Measurements from ENCODE around the gene INPP5D.

The INPP5D gene

DNA sequence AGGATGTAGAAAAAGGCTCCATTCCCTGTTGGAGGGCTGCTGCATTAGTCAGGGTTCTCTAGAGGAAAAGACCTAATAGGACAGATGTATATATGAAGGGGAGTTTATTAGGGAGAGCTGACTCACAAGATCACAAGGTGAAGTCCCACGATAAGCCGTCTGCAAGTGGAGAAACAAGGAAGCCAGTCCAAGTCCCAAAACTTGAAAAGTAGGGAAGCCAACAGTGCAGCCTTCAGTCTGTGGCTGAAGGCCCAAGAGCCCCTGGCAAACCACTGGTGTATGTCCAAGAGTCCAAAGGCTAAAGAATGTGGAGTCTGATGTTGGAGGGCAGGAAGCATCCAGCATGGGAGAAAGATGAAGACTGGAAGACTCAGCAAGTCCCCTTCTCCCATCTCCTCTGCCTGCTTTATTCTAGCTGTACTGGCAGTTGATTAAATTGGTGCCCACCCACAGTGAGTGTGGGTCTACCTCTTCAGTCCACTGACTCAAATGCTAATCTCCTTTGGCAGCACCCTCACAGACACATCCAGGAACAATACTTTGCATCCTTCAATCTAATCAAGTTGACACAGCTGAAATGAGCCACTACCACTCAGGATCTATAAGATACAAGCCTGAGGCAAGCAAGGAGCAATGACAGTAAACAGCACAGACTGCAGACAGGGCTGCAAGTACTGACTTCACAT lies 161.4 kb downstream of the INPP5D start:
- no peak for DNase-seq

DNA sequence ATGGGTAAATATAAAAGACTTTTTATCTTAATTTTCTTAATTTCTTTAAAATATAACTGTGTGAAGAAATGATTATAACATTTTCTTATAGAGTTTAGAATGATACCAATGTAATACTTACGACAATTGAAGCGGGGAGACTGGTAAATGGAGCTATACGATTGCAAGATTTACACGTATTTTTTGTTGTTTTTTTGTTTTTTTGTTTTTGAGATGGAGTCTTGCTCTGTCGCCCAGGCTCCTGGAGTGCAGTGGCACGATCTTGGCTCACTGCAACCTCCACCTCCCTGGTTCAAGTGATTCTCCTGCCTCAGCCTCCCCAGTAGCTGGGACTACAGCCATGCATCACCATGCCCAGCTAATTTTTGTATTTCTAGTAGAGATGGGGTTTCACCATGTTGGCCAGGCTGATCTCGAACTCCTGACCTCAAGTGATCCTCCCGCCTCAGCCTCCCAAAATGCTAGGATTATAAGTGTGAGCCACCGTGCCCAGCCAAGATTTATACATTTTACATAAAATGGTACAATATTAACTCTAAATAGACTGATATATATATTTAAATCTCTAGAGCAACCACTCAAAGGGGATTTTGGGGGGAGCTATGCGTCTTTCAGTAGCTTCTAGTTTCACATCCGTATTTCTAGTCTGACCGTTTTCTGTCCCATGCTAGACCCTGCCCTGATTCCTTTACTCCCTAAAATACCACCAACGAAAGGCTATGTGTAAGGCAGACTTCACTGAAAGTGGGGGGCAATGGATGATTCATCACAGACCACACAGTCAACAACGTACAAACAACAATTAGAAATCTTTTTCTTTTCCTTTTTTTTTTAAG lies 163.1 kb downstream of the INPP5D start:
- DNase-seq: no peak

GRCh38 chr2:233225230-233226068 lies 165.3 kb downstream of the INPP5D start:
- DNase-seq: no peak

DNA sequence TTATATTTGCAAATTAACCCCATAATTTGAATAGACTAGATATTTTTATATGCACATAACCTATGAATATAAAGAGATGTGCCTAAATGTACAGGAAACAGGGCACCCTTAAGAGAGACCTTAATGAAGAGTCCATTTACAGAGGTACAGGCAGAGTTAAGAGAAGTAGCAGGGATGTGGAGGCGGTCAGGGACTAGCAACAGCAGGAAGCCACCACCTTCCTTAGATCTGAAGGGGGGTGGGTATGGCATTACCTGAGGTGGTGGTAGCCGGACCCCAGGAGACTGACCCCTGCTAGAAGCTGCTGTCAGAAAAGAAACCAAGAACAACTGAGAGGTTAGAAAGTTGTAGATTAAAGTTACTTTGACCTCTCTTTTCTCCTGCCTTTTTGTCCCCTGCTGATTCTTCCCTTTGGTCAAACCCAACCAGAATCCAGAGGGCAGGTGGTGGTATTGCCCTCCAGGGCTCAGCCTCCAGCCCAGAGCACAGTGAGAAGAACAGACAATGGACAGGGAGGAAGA lies 166.4 kb downstream of the INPP5D start:
- DNase-seq: no peak

GRCh38 chr2:233227346-233227978 lies 167.3 kb downstream of the INPP5D start:
- DNase-seq: no peak

DNA sequence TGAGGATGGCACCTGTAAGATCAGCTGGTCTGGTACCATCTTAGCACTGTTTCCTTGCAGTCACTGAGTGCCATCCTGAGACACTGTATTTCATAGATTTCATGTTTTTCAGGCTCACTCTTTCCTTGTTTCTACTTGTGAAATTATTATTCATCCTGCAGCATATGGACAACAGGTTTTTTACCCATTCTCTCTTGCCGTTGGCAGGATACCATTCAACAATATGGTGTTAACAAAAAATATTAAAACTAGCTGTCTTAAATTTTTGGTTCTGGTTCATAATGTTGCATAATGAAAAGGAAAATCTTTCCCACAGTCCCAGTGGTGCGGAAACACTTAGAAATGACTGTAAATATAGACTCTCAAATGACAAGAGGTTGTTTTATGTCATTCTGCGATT lies 168.2 kb downstream of the INPP5D start:
- DNase-seq: no peak

DNA sequence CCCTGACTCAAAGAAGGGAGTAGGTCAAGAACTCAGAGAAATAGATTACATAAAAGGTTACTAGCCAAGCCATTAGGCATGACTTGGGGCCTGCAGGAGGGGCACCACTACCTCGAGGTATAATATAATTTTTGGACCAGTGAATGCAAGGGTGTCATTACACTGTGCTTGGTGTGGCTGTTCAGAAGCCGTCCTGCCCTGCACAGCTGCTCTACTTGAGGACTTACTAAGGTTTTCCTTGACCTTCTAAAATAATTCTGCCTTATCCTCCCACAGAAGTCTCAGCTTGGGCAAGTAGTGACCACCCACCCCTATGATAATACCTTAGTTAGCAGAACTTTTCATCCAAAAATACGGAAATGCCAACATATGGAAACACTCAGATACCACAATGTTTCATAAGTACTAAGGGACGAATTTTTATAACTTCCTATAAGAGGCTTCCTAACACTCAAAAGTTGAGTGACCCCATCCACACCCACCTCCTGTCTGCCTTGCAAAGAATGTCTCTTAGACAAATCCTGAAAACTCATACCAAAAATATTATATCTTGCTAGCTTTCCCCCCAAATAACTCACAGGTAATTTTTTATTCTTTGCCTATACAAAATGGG lies 173.6 kb downstream of the INPP5D start:
- no peak for DNase-seq

DNA sequence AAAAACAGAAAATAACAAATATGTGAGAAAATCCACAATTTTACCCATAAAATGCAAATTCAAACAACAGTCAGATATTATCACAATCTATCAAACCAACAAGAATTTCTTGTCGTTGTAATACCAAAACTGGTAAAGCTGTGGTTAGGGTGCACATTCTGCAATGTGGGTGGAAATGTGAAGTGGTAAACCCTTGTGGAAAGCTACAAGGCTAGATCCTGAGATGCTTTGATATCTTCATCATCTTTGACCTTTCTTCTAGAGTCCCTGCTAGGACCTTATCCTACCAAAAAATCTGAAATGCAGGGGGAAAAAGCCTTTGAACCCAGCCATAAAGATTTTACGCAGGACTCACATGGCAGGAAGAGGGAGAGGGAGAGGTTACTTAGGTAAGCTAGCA lies 174.1 kb downstream of the INPP5D start:
- DNase-seq: no peak

- no peak for DNase-seq
These were observed 174.9 kb downstream of the INPP5D start for GRCh38 chr2:233234996-233235395.

- DNase-seq: no peak
These were observed 175.8 kb downstream of the INPP5D start for GRCh38 chr2:233235977-233236376.

- no peak for DNase-seq
These were observed 176.9 kb downstream of the INPP5D start for GRCh38 chr2:233236820-233237589.

DNA sequence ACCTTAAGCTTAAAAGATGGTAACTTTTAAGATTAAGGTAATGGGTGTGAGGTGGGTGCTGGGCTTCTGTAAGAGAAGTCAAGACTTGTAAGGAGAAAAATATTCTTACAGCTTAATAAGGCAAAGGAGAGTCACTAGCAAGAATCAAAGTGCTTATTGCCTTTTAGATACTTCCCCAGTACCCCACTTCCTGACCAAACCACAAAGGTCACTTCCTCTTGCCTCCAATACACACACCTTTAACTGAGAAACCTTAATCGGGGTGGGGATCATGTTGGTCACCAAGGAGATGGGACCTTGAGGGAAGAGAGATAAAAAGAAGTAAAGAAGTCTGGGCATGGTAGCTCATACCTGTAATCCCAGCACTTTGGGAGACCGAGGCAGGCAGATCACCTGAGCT lies 180.8 kb downstream of the INPP5D start:
- DNase-seq: no peak

DNA sequence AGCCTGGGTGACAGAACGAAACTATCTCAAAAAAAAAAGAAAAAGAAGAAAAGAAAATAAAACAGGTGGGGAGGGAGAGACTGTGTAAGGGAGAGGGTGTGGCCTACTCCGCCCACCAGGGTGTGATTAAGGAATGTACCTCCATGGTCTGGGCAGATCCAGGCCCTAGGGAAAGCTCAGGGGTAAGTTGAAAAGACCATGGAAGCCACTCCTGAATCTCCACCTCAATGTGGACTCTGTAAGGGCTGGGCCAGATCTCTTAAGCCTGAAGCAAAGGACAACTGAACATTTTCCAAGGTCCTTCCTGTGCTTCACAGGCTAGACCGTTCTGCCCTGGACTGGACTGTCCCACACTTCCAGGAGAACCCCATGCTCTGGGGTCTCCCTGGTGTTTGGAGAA lies 181.7 kb downstream of the INPP5D start:
- no peak for DNase-seq

- no peak for DNase-seq
These were observed 182.2 kb downstream of the INPP5D start for GRCh38 chr2:233242231-233242927.

- DNase-seq: no peak
These were observed 183.2 kb downstream of the INPP5D start for GRCh38 chr2:233243348-233243747.

DNA sequence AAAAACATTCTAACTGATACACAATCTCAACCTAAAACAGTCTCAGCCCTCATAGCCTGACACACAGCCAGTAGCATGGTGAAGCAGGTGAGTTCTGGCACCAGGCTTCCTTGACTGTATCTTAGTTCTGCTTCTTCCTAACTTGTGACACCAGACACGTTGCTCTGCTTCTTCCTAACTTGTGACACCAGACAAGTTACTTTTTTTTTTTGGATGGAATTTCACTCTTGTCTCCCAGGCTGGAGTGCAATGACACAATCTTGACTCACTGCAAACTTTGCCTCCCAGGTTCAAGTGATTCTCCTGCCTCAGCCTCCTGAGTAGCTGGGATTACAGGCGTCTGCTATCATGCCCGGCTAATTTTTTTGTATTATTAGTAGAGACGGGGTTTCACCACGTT lies 184.7 kb downstream of the INPP5D start:
- no peak for DNase-seq

- DNase-seq: no peak
These were observed 185.3 kb downstream of the INPP5D start for GRCh38 chr2:233245406-233245805.

DNA sequence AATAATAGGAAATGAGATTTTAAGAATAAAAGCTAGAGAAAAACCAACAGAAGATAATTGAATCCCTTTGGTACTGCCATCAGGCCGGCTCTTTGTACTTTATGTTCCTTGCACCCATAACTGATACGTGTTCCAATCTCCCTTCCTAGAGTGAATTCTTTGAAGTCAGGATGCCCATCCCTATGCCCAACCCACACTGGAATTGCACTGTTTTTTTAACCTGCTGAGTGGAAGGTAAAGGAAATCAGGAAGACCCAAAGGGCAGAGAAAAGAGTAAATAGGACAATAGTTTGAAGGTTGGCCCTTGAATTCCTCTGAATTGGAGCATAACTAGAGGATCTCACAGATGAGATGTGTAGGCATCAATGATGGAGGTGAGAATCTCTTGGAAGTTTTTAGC lies 187.0 kb downstream of the INPP5D start:
- DNase-seq: no peak

DNA sequence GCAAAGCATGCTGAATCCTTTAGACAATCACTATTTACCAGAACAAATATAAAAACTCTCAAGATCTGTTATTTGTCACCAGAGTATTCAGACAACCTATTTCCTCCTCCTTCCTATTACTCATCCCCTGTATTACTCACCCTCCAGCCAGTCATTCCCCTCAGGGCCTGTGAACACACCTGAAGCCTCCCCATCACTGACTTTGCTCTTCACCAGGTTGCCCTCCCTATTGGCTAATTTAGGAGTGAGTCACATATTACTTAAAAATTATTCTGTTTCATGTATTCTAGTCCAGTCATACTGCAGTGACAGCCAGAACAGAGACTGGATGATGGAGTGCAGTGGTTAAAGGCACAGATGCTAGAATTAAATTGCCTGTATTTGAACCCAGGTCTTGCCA lies 187.6 kb downstream of the INPP5D start:
- peak; percentile 45 for DNase-seq

- no peak for DNase-seq
These were observed 188.9 kb downstream of the INPP5D start for GRCh38 chr2:233248999-233249398.

DNA sequence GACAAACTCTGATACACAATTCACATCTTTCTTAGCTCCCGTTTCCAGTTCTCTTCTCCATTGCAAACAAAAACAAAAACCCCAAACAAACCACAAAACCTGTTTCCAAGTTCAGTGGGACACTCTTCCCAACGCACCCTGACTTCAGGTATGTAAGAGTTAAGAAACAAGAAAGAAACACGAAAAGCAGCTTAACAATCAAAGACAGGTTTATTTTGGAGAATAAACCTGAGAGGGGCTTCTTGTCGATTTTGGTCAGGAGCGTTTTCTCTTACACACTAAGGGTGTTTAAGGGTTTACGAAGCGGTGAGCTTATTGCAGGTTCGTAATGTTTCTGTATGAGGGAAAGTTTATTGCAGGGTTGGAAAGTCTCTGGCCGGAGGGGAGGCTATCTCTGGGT lies 190.4 kb downstream of the INPP5D start:
- no peak for DNase-seq

All from 8988T (cell line).